NCI-H2227 (cell line): ENCODE results near the gene MBNL2.
A peak's percentile ranks its signal among the peaks of the same experiment; 100 is the strongest.
"Not testable (repeated sequence)": the region's sequence is repeated elsewhere in the genome, so short reads cannot be mapped to it uniquely, and the experiment has no call there.

Experiments used
- DNase-seq: peaks from one replicate; lab custom pipeline; 2025; ENCODE audit not compliant: unreplicated experiment; lab: John Stamatoyannopoulos, UW

Gene MBNL2

DNA sequence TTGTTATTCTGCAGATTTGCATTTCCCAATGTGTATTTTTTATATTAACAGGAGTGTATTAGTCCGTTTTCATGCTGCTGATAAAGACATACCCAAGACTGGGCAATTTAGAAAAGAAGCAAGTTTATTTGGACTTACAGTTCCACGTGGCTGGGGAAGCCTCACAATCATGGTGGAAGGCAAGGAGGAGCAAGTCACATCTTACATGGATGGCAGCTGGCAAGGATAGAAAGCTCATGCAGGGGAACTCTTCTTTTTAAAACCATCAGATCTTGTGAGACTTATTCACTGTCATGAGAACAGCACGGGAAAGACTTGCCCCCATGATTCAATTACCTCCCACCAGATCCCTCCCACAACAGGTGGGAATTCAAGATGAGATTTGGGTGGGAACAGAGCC is 14.9 kb upstream of the MBNL2 start:
- not testable (repeated sequence) for DNase-seq

DNA sequence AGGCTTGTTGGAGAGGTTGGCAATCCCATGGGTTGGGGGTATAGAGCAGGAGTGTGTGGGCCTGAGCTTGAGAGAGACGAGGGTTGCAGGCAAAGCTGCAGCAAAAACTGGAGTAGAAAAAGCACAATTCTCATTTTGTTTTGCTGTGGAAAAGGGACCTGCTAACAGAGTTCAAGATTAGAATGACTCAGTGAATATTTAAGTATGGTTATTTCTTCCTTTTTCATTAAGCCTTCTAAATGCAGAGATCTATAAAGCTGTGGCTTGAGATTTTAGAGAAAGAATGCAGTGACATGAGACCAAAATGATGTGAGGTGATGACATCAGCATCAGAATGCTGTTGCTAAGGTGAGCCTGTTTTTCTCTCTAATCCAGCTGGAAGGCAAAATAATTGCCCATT is 10.8 kb upstream of the MBNL2 start:
- DNase-seq = no peak

DNA sequence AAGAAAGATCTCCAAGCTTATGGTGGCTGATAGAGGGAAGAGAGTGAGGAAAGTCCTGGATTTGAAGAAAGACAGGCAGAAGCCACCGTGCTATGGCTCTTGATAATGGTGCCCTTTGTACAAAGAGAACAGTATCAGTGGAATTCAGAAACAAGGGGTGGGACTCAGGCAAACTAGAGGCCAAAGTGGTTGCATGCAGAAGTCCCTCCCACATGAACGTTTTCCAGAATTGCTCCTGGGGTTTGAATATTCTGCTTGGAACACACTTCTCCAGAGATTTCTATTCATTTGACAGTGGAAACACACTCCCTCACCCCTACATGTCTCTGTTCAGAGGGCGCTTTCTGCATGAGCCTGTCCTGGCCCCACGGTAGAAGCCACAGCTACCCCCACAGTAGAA is 10.1 kb upstream of the MBNL2 start:
- DNase-seq = no peak

DNA sequence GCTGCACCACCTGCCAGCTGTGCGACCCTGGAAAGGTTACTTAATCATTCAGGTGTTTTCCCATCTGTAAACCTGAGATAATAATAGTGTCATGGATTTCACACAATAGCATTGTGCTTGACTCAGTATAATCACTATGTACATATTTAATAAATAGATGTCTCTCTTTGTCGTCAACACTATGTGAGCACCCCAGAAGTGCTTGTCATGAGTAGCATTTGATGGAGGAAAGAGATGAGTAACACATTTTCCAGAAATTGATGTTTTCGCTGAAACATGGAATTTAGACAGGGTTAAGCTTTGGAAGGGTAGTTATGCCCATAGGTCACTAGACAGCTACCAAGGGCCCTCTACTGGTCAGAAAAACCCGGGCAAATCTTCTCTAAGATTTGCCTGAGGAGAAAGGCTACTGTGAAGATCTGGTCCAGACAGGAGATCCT is 9.5 kb upstream of the MBNL2 start:
- no peak for DNase-seq

DNA sequence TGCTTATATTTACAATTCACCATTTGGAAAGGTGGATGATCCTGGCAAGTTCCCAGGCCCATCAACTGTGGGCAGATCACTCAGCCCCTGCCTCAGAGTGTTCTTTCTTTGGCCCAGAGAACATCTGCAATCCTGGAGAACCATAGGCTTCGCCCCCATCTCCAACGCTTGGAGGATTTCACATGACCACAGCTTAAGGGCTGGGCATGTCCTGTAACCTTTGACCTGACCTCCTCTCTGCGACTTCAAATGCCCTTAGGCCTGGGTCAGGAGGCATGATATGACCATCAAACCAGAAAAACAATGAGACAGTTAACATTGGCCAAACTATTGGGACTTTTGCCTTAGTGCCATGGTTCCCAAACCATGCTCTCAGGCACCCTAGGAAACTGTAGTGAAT is 7.2 kb upstream of the MBNL2 start:
- DNase-seq = no peak

DNA sequence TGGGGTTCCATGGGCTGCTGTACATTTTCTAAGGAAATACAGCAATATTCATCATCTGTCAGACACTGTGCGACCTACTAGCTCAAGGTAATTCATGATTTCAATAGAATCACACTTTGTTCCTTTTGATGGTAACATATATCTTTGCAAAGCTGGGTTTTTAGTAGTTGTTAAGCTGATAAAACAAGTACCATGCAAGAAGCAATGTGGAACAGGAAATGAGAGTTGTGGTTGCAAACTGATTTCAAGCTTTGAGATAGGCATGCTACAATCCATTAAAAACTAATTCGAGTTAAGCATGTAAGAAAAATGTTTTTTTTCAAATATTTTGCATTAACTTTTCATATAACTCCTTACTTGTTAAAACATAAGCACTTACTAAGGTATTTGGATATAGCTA is 6.8 kb upstream of the MBNL2 start:
- no peak for DNase-seq

DNA sequence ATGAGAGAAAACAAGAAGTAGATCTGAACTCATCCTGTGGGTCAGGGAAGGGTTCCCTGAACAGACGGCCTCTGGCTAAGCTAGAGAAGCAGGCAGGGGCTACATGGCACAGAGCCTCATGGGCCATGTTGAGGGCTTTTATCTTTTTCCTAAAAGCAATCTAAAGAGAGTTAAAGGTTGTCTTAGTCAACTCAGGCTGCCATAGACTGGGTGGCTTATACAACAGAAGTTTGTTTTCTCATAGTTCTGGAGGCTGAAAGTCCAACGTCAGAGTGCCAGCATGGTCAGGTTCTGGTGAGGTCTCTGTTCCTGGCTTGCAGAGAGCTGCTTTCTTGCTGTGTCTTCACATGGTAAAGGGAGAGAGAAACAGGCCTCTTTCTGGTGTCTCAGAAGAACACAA is 2.9 kb upstream of the MBNL2 start:
- no peak for DNase-seq

DNA sequence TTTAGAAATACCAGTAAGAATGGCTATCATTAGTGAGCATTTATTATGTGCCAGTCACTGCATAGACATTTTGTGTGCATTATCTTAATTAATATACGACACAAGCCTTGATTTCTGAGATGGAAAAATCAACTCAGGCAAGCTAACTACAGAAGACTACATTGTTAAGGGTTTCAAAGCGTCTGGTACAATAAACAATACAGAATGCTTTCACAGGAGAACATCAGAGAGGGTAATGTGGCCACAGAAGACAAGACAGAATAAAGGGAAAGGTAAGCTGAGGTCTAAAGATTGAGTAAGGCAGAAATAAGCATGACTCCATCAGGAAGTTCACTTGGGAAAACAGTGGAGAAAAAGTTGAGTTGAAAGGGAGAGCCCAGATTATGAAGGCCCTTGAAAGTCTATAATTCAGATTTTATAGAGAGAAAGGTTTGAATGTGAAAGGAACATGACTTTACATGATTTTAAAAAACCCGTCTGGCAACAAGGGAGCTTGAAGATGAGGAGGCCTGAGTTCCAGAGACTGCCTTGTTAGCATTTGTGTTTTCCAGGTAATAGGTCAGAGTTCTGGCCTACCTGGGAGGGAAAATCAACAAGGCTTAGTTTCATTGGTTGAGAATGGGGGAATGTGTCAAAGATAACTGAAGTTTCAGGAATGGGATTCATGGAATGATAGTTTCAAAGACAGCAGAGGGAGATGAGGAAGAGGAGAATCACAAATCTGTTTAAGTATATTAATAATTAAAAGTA is 1.8 kb upstream of the MBNL2 start:
- DNase-seq = no peak

DNA sequence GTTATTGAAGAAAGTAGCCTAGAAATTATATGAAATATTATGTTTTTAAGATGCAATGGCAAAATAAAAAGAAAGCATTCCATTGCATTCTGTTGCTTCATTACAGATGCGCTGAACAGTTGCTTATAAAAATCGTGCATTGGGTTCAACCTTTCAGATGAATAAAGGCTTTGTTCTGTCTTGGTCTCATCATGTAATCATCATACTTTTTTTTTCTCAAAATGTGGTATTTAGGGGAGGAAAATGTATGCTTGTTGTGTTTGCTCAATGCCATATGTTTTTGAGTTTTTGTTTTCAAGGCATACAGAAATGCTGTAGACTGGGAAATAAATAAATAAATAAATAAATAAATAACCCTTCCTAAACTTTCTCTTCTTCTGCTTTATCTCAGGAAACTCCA is 1.1 kb upstream of the MBNL2 start:
- DNase-seq = no peak

DNA sequence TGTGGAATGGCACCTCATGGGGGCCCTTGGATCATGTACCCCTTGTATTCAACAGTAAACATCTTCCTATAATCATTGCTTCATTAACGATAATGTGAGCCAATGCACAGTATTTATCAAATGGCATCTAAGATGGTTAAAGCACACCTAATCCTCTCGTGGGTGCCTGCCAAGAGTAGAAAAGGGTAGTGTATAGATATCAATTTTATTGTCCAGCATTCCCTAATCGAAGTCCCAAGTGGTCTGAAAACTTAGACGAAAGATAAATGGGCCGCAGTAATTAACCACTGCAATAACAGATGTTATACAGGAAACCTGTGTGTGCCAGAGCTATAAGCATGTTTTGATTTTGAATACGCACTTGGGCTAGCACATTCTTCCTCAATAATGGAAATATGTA is 667 bp upstream of the MBNL2 start:
- DNase-seq = no peak

DNA sequence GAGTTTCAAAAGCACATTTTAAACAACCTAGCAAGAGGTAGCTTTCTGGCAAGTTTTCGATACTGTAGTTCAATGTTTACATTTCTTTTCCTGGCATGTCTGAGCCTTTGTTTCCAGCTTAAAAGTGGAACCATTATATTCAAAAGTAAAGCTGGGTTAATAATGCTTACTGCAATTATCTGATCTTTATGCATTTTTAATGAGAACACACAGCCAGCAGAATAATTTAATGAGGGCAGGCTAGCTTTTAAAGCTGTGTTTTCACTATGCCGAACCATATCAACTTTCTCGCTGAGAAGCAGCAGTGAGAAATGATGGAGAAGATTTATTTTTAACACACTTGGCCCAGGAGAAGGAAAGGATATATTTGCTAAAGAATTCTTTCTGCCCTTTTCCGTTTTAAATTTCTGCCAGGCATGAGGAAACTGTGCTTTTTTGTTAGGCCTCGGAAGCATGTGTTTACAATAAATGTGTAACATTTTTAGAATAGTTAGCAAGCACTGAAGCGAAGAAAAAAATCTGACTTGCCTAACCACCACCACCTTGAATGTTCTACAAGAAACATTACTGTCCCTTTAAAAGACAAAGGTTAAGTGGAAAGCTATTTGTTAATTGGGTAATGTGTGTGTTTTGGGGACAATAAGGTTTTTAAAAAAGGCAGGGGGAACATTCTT is 1.0 kb downstream of the MBNL2 start:
- no peak for DNase-seq

DNA sequence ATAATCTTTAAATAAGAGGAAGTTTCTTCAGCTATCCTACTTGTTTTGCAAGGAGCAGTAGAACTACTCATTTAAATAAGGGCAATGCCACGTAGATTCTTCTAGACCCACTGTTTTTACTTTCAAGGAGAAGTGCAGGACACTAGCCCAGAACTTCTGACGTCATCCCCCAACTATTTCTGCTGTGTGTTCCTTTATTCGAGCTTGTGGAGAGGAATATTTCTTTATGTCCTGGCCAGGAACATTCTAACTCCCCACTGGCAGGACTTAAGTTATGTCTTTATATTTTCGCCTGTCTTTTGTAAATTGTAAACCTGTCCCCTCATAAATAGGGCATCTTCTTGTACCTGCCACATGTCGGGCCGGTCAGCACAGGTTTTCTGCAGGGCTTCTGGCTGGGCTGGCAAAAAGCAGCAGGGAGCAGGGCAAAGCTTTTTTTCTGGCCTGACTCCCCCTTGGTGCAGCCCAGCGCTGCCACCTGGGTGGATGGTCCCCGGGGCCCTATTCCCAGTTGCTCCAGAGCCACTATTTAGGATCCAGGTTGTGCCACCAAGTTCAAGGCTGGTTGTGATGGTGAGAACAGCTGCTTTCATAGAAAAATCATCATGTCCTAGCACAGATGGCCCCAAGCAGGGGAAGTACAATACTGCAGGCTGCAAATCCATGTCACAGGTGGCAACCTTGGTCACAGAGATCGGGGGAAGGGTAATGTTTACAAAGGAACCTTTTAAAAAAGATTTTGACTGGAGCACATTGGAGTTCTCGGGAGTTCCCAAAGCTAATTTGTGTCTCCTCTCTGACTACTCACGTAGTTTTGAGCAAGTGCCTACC is 1.8 kb downstream of the MBNL2 start:
- no peak for DNase-seq

DNA sequence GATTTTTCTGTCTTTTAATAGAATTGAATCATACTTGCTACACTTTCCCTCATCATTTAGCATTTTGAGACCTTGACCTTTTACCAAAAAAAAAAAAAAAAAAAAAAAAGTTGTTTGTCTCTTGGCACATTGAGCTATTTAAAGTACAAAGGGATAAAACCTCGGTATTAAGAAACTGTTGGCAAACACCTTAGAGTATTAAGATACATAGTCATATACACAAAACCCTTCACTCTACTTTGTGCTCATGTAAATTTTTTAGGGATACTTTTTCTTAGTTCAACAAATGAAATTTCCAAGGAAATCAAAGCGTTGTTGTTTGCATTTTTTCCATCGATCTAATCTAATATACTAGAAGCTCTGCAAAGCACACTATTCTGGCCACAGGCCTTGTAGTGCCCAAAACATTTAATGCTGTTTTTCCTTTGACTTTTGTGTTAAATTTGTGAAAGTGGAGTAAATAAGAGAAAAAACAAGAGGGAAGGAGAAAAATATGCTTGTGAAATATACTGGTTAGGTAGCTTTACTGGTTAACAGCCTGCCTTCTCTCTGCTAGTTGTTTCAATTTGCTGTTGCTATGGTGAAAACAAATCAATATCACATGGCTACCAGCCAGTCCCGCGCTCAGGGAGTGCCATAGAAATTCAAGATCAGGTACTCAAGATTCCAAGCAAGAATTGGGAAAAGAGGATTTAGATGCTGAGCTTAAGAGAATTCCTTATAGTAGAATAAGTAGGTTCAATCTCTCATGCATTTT is 2.6 kb downstream of the MBNL2 start:
- DNase-seq = peak; percentile 29

DNA sequence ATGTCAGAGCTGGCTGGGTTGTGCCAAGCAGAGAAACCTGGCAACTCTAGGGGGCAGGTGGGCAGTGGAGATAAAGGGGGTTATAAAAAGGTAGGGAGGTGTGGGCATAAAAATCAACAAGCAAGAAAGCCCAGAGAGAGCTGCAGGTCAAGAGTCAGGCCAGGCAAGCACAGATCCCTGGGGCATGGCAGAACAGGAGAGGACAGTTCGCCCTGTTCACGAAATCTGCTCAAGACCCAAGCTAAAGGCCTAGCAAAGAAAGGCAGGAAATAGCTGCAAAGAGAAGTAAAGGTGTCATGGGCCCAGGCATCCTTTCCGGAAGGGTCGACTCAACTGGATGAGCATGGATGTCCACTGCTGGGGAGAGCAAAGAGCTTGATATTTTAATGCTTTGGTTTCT is 3.4 kb downstream of the MBNL2 start:
- no peak for DNase-seq

DNA sequence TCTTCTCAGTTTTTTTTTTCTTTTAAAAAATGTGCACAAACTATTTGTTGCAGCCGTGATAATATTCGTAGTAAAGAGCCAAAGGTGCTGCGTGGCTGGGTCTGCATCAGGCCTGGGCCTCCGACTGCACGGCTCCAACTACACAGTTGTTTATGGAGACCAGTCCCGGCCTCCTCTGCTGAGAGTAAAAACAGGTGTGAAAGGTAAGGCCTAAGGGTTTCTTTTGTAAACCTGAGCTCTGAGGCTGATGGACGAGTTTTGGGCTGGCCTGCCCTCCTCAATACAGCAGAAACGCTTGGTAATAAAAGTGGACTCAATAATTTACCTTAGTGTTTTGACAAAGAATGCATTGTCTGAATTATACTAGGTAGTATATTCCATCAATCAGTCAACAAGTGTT is 3.9 kb downstream of the MBNL2 start:
- no peak for DNase-seq

DNA sequence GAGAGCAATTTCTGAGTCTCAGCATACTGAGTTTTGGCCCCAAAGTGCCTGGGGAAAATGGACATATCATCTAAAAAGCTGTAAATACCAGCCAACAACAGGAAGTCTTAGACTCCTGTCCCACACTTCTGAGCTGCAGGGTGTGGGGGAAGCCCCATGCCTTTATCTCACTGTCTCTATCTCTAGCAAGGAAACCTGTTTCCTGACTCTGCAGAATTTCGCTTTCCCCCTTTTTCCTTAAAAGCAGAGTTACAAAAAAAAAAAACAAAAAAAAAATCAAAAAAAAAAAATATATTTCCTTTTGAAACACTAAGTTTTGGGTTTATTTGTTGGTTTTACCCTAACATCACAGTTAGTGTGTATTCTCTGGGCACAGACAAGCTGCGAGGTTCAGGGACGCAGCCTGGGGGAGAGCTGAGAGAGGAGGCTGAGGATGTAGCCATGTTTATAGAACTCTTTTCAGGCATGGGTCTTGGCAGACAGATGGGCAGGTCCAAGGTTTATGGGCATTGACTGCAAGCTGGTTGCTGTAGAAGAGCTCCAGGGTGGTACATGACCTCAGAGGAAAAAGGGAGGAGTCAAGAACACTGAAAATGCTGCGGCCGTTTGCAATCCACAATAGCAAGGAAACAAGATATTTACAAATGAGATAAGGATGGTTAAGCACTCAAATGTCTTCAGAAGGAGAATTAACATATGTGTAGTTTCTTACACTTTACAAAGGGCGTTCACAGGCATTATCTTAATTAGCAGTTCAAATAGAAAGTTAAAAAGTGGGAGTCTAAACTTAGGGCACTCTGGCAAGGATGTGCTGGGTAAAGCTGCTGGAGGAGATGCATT is 4.9 kb downstream of the MBNL2 start:
- DNase-seq = peak; percentile 5

DNA sequence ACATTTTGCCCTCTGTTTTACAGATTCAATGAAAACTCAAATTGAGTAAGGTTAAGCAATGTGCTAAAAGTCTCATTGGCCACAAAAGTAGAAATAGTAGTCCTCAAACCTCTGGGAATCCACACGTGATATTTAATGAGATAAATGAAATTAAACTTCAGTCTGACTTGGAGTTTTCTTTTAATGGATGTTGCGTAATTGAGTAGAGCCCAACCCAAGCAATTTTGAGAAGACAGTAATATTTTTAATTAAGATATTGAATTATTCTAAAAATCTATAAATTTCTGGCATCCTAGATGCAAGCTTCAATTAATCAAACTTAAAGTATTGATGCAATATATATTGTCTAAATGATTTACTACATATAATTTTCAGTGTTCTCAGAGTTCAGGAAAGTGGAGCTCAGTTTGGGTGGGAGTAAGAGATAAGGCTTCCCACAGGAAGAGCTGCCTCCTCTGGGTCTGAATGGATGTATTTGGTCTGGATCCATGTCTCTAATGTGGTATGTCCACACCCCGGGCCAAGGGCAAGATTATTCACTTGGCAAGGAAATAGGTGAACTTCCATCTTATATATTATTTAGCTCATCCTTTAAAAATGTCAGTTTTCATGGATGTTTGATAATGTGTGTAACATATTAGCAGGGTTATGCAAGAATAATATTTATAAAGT is 6.9 kb downstream of the MBNL2 start:
- DNase-seq = no peak

DNA sequence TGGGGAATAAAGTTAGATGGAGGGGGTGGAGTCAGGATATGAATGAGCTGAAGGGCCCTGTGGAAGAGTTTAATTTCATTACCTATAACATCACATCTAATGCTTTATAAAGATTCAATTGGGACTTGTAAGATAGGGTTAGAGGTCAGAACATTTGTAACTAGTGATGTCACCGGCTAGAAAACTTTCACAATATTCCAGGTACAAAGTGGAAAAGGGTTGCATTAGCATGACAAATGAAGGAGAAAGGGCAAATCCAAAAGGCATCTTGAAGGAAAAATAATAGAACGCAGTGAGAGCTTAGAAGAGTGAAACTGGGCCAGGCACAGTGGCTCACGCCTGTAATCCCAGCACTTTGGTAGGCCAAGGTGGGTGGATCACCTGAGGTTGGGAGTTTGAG is 7.6 kb downstream of the MBNL2 start:
- DNase-seq = no peak

DNA sequence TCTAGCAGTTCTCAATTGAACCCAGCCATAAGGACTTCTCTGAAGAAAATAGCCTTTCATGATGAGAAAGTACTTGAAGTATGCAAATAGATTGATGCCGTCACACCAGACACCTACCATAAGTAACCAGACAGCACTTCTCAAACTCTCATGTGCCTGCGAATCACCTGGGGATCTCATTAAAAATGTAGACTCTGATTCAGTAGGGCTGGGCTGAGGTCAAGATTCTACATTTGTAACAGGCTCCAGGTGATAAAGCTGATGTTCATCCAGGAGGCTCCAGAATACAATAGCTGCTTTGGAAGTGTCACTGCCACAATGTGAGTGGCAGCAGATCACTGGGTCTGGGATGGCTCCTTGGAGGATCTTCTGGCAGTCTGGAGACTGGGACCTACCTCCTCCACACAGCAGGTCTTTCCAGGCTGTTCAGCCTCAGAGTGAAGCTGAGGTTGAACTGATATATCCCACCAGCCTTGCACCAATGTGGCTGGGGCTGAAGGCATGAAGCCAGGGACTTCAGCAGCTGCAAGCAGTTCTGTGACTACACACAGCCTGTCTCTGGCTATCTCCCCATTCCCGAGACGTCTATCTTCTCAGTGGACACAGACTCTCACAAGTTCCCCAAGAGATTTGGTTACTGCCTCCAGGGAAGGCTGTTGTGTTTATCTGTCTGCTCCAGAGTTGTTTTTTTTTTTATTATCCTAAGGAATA is 9.1 kb downstream of the MBNL2 start:
- DNase-seq = no peak
